ENCODE data around the gene VRK3. TPM values are rescaled to one million over a fixed set of nuclear protein-coding genes. Genes with fewer than 3 reads are reported as not detected.
"Not testable (repeated sequence)": the region's sequence is repeated elsewhere in the genome, so short reads cannot be mapped to it uniquely, and the experiment has no call there.

Gene VRK3, protein sequence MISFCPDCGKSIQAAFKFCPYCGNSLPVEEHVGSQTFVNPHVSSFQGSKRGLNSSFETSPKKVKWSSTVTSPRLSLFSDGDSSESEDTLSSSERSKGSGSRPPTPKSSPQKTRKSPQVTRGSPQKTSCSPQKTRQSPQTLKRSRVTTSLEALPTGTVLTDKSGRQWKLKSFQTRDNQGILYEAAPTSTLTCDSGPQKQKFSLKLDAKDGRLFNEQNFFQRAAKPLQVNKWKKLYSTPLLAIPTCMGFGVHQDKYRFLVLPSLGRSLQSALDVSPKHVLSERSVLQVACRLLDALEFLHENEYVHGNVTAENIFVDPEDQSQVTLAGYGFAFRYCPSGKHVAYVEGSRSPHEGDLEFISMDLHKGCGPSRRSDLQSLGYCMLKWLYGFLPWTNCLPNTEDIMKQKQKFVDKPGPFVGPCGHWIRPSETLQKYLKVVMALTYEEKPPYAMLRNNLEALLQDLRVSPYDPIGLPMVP
- 22.6 TPM for polyA plus RNA-seq (2013, experiment 1 of 2)
- polyA plus RNA-seq (2013, experiment 2 of 2): 22.7 TPM

DNA sequence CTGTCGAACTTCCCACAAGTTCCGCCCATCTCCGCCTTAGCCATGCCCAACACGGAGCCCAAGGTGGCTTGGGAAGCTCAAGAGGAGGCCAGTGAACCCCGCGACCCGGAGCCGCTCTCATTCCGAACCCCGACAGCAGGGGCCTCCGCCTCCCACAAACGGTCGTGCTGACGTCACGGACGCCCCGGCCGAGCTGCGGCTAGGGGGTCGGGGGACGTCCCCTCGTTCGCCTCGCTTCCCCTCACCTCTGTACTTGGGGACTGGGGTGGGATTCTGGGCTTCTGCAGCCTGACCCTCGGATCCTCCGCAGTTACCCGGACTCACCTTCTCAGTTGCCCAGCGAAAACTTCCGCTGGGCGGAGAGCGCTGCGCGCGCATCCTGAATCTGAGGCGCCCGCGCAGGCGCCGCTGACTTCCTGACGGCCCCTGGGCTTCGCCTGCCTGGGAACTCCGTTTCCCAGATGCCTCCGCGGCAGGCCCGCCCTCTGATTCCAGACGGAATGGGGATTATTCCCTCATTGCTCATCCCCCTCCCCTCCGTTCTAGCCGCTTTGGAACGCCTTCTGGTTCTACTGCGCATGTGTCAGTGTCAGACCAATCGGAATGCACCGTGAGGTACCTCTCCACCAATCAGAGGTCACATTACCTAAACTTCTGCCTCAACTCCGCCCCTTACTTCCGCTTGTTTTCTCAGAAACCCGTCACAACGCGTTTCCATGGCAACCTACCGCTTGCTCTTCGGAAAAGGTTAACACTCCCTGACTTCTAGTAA lies at the start of gene VRK3:
Gene VRK3 (minus strand): TSS at position 351 of the 772 bp plus-strand sequence. CDS start 9,210 bp downstream, outside the sequence.
- no peaks in the 10 kb centered on the region for H3K36me3 ChIP-seq (ENCODE audit: insufficient read depth, low read length)
- no peaks in the 10 kb centered on the region for H3K9me3 ChIP-seq (ENCODE audit: insufficient read depth, low read depth, low read length)
- H3K9ac ChIP-seq (ENCODE audit: low read depth, low read length): peak within 1 kb of the TSS; percentile 72
- H3K4me1 ChIP-seq (ENCODE audit: insufficient read depth, low read length): peaks cover 3% of the 10 kb centered on the region; the same call in 1 of the 2 replicates
- H3K27ac ChIP-seq (ENCODE audit: low read depth, low read length): peak within 1 kb of the TSS; percentile 76
- H3K4me3 ChIP-seq (ENCODE audit: low read length): peak within 1 kb of the TSS; percentile 75
- H3K27me3 ChIP-seq (ENCODE audit: insufficient read depth, low read length): no peaks in the 10 kb centered on the region
- WGBS: under 1% methylated on average over 59 of the region's 59 CpGs

DNA sequence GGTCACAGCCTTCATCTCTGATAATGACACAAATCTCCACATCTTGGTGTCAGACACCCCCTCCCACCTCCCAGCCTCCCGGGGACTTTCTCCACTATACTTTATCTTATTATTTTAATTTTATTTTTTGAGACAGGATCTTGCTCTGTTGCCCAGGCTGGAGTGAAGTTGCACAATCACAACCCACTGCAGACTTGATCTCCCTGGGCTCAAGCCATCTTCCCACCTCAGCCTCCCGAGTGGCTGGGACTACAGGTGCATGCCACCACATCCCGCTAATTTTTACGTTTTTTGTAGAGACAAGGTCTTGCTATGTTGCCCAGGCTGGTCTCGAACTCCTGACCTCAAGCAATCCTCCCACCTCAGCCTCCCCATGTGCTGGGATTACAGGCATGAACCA lies 43.2 kb upstream of the VRK3 start:
- not testable (repeated sequence) for H3K27ac ChIP-seq (ENCODE audit: low read depth, low read length); H3K9ac ChIP-seq (ENCODE audit: low read depth, low read length); H3K4me1 ChIP-seq (ENCODE audit: insufficient read depth, low read length); H3K27me3 ChIP-seq (ENCODE audit: insufficient read depth, low read length); H3K36me3 ChIP-seq (ENCODE audit: insufficient read depth, low read length); H3K4me3 ChIP-seq (ENCODE audit: low read length)
- peaks cover 64% of the 10 kb centered on the region for H3K9me3 ChIP-seq (ENCODE audit: insufficient read depth, low read depth, low read length)
- WGBS: 79% methylated on average over 4 of the region's 5 CpGs

DNA sequence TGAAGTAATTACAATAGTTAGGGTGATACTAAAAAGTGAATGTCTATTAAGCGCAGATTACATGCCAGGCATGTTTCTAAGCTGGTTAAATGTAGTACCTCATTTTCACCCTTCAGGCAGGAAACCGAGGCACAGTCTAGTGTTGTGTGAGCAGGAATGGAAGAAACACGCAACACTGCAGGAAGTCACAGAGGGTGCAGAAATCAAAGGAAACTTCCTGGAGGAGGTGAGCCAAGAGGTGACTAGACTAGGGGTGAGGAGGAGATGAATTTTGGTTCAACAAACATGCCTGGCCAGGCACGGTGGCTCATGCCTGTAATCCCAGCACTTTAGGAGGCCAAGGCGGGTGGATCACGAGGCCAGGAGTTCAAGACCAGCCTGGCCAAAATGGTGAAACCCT lies 42.4 kb upstream of the VRK3 start:
- Histone ChIP-seq H3K9ac (ENCODE audit: low read depth, low read length) (no peak overlapping the region), H3K4me1 (ENCODE audit: insufficient read depth, low read length) (no peaks in the 10 kb centered on the region), H3K9me3 (ENCODE audit: insufficient read depth, low read depth, low read length) (peaks cover 68% of the 10 kb centered on the region), H3K27ac (ENCODE audit: low read depth, low read length) (no peak overlapping the region), H3K4me3 (ENCODE audit: low read length) (no peak overlapping the region), H3K36me3 (ENCODE audit: insufficient read depth, low read length) (no peaks in the 10 kb centered on the region), H3K27me3 (ENCODE audit: insufficient read depth, low read length) (no peaks in the 10 kb centered on the region)
- WGBS: 83% methylated on average over 6 of the region's 6 CpGs

DNA sequence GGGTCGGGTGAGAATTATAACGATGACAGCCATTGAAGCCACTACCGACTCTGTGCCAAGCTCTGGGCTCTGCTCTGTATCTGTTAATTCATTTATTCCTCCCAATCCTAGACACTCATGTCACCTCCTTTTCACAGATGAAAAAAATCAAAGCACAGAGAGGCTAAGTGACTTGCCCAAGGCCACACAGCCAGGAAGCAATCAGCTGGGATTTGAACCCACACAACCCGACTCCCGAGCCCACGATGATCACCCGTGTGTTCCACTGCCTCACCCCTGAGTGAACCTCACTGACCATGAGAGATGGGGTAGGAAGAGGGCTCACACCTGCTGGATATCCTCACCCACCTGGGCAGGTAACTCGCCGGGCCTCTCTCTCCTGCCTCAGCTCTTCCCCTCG lies 40.8 kb upstream of the VRK3 start:
- 93% methylated on average over 10 of the region's 10 CpGs for WGBS

DNA sequence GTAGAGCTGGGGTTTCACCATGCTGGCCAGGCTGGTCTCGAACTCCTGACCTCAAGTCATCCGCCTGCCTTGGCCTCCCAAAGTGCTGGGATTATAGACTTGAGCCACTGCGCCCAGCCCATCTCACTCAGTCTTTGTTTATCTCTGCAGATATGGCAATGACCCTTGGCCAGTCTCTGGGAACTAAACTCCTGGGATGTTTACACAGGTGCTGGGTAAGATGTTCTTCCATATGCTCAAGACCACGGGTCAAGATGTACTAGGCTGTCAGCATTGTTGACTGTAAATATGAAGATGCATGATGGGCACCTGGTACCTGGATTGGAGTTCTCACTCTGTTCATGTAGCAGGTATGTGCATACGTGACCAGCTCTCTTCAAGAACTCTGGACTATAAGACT lies 36.5 kb upstream of the VRK3 start:
- no peak overlapping the region for H3K9ac ChIP-seq (ENCODE audit: low read depth, low read length)
- no peaks in the 10 kb centered on the region for H3K36me3 ChIP-seq (ENCODE audit: insufficient read depth, low read length)
- no peaks in the 10 kb centered on the region for H3K4me1 ChIP-seq (ENCODE audit: insufficient read depth, low read length)
- H3K27ac ChIP-seq (ENCODE audit: low read depth, low read length): no peak overlapping the region
- no peaks in the 10 kb centered on the region for H3K27me3 ChIP-seq (ENCODE audit: insufficient read depth, low read length)
- no peak overlapping the region for H3K4me3 ChIP-seq (ENCODE audit: low read length)
- peaks cover 82% of the 10 kb centered on the region for H3K9me3 ChIP-seq (ENCODE audit: insufficient read depth, low read depth, low read length)
- WGBS: 72% methylated on average over 5 of the region's 5 CpGs

More for the DNA sequence above, 40.8 kb upstream of the VRK3 start:
- Histone ChIP-seq H3K9me3 (ENCODE audit: insufficient read depth, low read depth, low read length) (peaks cover 70% of the 10 kb centered on the region), H3K4me3 (ENCODE audit: low read length) (no peak overlapping the region), H3K9ac (ENCODE audit: low read depth, low read length) (no peak overlapping the region), H3K27ac (ENCODE audit: low read depth, low read length) (no peak overlapping the region), H3K4me1 (ENCODE audit: insufficient read depth, low read length) (no peaks in the 10 kb centered on the region), H3K27me3 (ENCODE audit: insufficient read depth, low read length) (no peaks in the 10 kb centered on the region), H3K36me3 (ENCODE audit: insufficient read depth, low read length) (no peaks in the 10 kb centered on the region)

DNA sequence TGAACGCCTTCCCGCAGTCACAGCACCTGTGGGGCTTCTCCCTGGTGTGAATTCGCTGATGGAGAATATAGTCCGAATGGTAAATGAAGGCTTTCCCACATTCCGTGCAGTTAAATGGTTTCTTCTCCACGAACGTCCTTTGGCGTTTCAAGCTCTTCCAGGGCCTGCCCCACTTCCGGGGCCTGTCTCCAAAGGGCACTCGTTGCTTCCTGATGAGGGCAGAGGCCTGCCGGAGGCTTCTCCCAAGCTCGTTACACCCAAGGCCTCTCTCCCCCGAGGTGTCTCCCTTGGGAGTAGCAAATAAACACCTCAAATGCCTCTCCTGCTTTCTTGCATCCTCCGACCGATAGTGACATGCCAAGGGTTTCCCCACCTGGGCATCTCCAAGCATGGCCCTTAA lies 34.9 kb upstream of the VRK3 start:
- no peak overlapping the region for H3K27ac ChIP-seq (ENCODE audit: low read depth, low read length)
- H3K4me3 ChIP-seq (ENCODE audit: low read length): no peak overlapping the region
- 82% methylated on average over 15 of the region's 15 CpGs for WGBS
- H3K36me3 ChIP-seq (ENCODE audit: insufficient read depth, low read length): no peaks in the 10 kb centered on the region
- no peaks in the 10 kb centered on the region for H3K4me1 ChIP-seq (ENCODE audit: insufficient read depth, low read length)
- H3K27me3 ChIP-seq (ENCODE audit: insufficient read depth, low read length): no peaks in the 10 kb centered on the region
- H3K9ac ChIP-seq (ENCODE audit: low read depth, low read length): no peak overlapping the region
- H3K9me3 ChIP-seq (ENCODE audit: insufficient read depth, low read depth, low read length): peaks cover 79% of the 10 kb centered on the region

DNA sequence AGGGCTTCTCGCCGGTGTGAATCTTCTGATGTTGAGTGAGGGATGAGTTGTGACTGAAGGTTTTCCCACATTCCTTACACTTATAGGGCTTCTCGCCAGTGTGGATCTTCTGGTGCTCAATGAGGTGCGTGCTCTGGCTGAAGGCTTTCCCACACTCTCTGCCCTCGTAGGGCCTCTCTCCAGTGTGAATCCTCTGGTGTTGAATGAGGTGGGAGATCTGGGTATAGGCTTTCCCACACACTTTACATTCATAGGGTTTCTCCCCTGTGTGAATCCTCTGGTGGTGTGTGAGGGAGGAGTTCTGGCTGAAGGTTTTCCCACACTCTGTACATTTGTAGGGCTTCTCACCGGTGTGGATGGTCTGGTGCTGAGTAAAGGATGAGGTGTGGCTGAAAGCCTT lies 33.9 kb upstream of the VRK3 start:
- H3K27me3 ChIP-seq (ENCODE audit: insufficient read depth, low read length): no peaks in the 10 kb centered on the region
- 66% methylated on average over 4 of the region's 6 CpGs for WGBS
- H3K36me3 ChIP-seq (ENCODE audit: insufficient read depth, low read length): no peaks in the 10 kb centered on the region
- H3K4me3 ChIP-seq (ENCODE audit: low read length): no peak overlapping the region
- no peaks in the 10 kb centered on the region for H3K4me1 ChIP-seq (ENCODE audit: insufficient read depth, low read length)
- H3K9me3 ChIP-seq (ENCODE audit: insufficient read depth, low read depth, low read length): peaks cover 77% of the 10 kb centered on the region
- no peak overlapping the region for H3K9ac ChIP-seq (ENCODE audit: low read depth, low read length)
- no peak overlapping the region for H3K27ac ChIP-seq (ENCODE audit: low read depth, low read length)

DNA sequence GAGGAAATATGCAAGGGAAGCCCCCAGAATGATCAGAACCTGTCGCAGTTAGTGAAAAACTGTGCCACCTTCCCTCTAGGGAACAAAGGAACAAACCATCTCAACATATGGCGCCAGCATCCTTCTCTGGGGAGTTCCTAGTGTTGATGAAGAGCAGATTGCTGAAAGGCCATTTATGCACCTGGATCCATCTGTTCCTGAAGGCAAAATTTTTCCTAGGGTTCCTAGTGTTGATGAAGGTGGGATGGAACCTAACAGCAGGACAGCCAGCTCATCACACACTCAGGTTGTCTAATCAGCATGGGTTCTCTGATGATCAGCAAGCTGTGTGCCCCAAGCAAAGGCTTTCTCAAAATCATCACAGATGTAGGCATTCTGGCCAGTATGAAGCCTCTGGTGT lies 33.3 kb upstream of the VRK3 start:
- Histone ChIP-seq H3K4me3 (ENCODE audit: low read length) (no peak overlapping the region), H3K9ac (ENCODE audit: low read depth, low read length) (no peak overlapping the region), H3K36me3 (ENCODE audit: insufficient read depth, low read length) (no peaks in the 10 kb centered on the region), H3K4me1 (ENCODE audit: insufficient read depth, low read length) (no peaks in the 10 kb centered on the region), H3K9me3 (ENCODE audit: insufficient read depth, low read depth, low read length) (peaks cover 79% of the 10 kb centered on the region), H3K27ac (ENCODE audit: low read depth, low read length) (no peak overlapping the region), H3K27me3 (ENCODE audit: insufficient read depth, low read length) (no peaks in the 10 kb centered on the region)
- WGBS: 69% methylated on average over 2 of the region's 2 CpGs

DNA sequence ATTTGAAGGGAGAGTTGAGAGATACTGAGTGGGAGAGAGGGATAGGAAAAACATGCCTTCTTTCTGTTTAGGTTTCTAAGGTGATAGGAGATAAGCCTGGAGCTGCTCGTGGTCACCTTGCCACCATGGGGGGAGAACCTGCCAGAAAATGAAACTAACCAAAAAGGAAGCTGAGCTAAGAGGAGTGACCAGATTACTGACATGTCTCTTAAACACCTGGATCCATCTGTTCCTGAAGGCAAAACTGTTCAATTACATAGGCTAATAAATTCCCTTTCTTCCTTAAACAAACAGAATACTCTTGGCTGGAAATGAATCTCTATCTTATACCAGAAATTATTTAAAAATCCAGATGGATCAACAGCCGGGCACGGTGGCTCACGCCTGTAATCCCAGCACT lies 27.9 kb upstream of the VRK3 start:
- H3K4me3 ChIP-seq (ENCODE audit: low read length): no peak overlapping the region
- 86% methylated on average over 4 of the region's 4 CpGs for WGBS
- no peak overlapping the region for H3K27ac ChIP-seq (ENCODE audit: low read depth, low read length)
- no peaks in the 10 kb centered on the region for H3K27me3 ChIP-seq (ENCODE audit: insufficient read depth, low read length)
- peaks cover 4% of the 10 kb centered on the region; the same call in 1 of the 2 replicates for H3K36me3 ChIP-seq (ENCODE audit: insufficient read depth, low read length)
- H3K9ac ChIP-seq (ENCODE audit: low read depth, low read length): no peak overlapping the region
- H3K9me3 ChIP-seq (ENCODE audit: insufficient read depth, low read depth, low read length): peaks cover 71% of the 10 kb centered on the region
- H3K4me1 ChIP-seq (ENCODE audit: insufficient read depth, low read length): no peaks in the 10 kb centered on the region

DNA sequence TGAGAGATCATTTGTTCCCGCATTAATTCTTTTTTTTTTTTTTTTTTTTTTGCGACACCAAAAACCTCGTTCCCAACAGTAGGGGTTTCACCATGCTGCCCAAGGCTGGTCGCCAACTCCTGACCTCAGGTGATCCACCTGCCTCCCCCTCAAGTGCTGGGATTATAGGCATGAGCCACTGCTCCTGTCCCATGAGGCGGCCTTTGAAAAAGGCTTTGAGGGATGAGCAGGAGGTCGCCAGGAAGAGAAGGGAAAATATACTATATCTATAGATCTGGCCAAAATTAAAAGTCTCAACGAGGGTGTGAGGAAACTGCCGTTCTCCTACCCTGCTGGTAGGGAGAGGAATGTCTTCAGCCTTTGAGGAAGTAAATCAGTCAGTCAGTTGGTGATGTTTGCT lies 26.8 kb upstream of the VRK3 start:
- H3K4me3 ChIP-seq (ENCODE audit: low read length): no peak overlapping the region
- H3K36me3 ChIP-seq (ENCODE audit: insufficient read depth, low read length): peaks cover 16% of the 10 kb centered on the region; the same call in 1 of the 2 replicates
- WGBS: 90% methylated on average over 6 of the region's 8 CpGs
- H3K27me3 ChIP-seq (ENCODE audit: insufficient read depth, low read length): no peaks in the 10 kb centered on the region
- H3K4me1 ChIP-seq (ENCODE audit: insufficient read depth, low read length): no peaks in the 10 kb centered on the region
- H3K9ac ChIP-seq (ENCODE audit: low read depth, low read length): no peak overlapping the region
- peaks cover 74% of the 10 kb centered on the region for H3K9me3 ChIP-seq (ENCODE audit: insufficient read depth, low read depth, low read length)
- no peak overlapping the region for H3K27ac ChIP-seq (ENCODE audit: low read depth, low read length)

DNA sequence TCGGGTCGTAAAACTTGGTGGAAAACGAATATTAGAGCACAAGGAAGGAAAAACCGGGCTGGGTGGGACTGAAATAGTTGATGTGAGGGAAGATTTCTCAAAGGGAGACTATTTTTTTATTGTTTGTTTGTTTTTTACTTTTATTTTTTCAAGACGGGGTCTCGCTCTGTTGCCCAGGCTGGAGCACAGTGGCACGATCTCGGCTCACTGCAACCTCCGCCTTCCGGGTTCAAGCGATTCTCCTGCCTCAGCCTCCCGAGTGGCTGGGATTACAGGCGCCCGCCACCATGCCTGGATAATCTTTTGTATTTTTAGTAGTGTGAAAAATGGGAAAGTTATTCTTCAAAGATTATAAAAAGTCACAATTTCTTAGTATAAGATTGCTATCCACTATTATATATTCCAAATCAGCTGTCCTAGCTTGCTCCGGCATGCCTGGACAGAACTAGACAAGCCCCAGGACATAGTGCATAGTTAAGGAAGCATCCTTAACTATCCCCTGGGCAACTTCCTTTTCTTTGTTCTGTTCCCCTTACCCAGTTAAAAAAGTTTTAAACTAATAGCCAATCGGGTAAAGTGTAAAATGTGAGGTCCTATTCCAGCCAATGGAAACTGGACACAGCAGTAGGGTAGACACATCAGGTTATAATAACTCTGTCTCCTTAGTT lies 26.2 kb upstream of the VRK3 start:
- not testable (repeated sequence) for H3K27me3 ChIP-seq (ENCODE audit: insufficient read depth, low read length); H3K9ac ChIP-seq (ENCODE audit: low read depth, low read length); H3K4me3 ChIP-seq (ENCODE audit: low read length); H3K4me1 ChIP-seq (ENCODE audit: insufficient read depth, low read length); H3K27ac ChIP-seq (ENCODE audit: low read depth, low read length)
- peaks cover 22% of the 10 kb centered on the region for H3K36me3 ChIP-seq (ENCODE audit: insufficient read depth, low read length)
- WGBS: 83% methylated on average over 14 of the region's 16 CpGs
- peaks cover 78% of the 10 kb centered on the region for H3K9me3 ChIP-seq (ENCODE audit: insufficient read depth, low read depth, low read length)

Data from HUES64 (cell line).